ENCODE data around the gene LHPP.

The LHPP gene

GRCh38 chr10:124625831-124626238, 164.2 kb downstream of the LHPP start:
- DNase-seq (ENCODE audit: low spot score), result no peak

GRCh38 chr10:124626759-124627380, 165.2 kb downstream of the LHPP start:
- no peak for DNase-seq (ENCODE audit: low spot score)

DNA sequence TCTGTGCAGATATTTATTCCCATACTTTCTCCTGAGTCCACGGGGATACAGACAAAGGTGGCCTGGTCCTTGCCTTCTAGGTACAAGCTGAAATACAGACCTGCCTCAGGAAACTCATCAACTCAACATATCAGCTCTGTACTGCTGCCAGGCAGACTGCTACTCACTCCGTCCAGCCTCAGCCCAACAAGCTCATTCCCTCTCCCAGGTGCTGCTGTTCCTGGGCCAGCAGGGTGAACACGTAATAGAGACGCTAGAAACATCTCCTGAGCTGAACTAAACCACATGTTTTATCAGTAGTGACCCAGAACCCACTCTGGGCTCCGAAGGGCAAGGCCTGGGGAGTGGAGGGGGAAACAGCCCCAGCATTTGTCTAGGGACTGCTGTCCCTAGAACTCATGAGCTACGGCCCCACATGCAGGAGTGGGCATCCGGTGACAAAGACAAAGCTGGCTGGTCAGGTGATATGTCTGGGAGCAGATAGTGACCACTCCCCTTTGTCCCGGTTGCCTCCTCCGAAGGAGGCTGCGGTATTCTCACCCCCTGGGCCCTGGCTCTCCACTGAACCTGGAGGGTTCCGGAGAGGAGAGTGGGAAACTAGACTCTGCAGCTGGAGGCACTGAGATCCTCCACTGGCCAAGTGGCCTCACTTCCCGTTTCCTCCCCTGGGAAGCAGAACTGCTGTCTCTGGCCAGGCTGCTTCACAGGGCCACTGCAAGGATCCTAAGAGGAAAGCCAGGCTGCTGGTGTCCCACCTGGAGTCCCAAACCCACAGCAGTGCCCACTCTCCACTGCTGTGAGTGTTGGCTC, 166.4 kb downstream of the LHPP start:
- DNase-seq (ENCODE audit: low spot score), result no peak

DNA sequence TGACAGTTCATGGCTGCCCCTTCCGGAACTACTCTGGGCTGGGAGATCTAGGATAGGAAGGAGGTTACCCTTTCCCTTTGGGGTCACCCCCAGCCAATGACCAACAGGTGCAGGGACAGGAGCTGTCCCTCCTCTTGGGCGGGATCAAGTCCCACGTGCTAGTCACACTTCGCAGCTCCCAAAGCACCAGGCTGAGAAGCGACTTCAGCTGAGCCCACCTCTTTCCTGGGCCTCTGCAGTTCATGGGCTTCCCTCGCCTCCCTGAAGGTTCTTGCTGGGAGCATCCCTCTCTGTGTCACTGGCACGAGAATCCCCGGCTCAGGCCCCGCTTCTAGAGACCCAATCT, 167.0 kb downstream of the LHPP start:
- no peak for DNase-seq (ENCODE audit: low spot score)

DNA sequence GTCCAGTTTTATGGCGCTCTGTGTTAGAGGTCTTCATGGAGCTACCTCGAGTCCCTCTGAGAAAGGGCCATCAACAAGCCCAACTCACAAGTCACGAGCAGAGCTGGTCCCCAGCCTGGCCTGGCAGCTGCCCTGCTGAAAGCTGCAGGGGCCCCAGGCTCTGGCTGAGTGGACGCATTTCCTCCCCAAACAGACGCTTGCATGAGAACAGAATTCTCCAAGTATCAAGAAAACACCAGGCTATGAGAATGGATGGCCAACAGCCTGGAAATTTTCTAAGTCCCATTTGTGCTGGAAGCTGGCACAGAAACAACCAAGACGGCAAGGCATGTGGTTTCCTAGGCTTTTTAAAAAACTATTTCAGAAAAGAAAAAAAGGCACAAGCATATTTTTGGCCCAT, 167.8 kb downstream of the LHPP start:
- peak; percentile 86 for DNase-seq (ENCODE audit: low spot score)

GRCh38 chr10:124629842-124630241, 168.2 kb downstream of the LHPP start:
- no peak for DNase-seq (ENCODE audit: low spot score)

GRCh38 chr10:124630551-124630950, 168.9 kb downstream of the LHPP start:
- DNase-seq (ENCODE audit: low spot score), result no peak

- DNase-seq (ENCODE audit: low spot score), result no peak
Measured at GRCh38 chr10:124632064-124632531, 170.5 kb downstream of the LHPP start.

GRCh38 chr10:124632566-124632965, 170.9 kb downstream of the LHPP start:
- DNase-seq (ENCODE audit: low spot score), result no peak

DNA sequence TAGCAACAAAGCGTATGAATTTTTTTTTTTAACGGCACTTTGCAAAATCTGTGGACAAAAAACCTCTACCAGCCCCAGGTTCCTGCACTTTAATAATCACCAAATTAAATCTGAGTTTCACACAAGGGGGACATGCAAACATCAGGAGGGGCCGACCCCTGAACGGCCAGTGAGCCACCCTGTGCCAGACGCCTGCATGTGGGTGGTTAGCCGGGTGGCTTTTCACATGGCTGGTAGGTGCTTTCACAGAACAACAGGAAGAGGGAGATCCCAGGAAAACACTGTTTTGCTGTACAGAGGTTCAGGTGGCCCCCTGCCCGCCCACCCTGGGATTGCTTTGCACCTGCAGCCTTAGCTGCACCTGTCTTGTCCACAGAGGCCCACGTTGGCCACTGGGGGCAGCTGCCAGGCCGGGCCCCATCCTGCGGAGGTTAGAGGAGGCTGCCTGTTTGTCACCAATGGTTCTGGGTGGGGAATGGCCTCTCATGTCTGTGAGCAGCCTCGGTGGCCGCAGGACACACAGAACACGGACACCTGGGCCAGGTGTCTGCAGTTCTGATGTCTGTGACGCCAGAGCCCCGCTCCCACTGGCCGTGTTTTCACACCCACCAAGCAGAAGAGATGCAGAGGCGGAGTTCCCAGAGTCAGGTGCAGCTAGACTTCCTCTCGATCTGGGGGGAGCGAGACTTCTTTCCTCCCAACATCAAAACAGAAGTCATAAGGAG, 174.8 kb downstream of the LHPP start:
- DNase-seq (ENCODE audit: low spot score), result no peak

GRCh38 chr10:124637091-124637700, 175.6 kb downstream of the LHPP start:
- DNase-seq (ENCODE audit: low spot score), result no peak

DNA sequence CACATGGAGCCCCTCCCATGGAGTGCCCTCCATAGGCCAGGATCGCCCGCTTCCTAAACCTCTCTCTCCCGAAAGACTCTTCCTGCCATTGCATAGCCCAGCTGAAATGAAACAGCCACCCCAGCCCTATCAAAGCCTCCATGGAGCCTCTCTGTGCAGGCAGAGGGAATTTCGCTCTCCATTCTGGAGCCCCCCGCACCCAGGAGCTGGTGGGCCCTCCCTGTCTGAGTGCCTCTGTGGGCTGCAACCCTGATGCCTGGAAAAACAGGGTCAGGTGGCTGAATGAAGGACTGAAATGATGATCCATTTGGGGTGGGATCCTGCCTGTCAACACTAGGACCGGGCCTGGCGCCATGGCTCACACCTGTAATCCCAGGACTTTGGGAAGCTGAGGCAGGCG, 176.1 kb downstream of the LHPP start:
- no peak for DNase-seq (ENCODE audit: low spot score)

DNA sequence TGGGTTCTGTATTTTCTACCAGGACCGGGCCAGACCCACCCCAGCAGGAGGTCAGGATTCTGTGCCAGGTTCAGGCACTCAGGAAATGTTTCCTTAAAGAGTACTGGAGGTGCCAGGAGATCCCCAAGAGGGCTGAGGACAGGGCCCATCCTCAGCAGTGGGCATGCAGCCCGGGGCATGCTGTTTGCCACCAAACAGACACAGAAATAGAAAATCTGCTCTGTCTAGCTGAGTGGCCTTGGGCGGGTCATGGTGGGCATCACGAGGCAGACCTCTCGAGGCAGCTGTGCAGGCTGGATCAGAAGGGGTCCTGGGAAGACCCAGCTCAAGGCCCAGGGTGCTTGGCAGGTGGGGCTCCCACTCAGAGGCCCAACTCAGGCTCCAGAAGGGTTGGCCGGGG, 177.6 kb downstream of the LHPP start:
- DNase-seq (ENCODE audit: low spot score), result no peak

GRCh38 chr10:124639646-124640045, 178.0 kb downstream of the LHPP start:
- no peak for DNase-seq (ENCODE audit: low spot score)

GRCh38 chr10:124640056-124640455, 178.4 kb downstream of the LHPP start:
- no peak for DNase-seq (ENCODE audit: low spot score)

- DNase-seq (ENCODE audit: low spot score), result no peak
Measured at GRCh38 chr10:124640538-124641231, 179.1 kb downstream of the LHPP start.

GRCh38 chr10:124641282-124642087, 179.9 kb downstream of the LHPP start:
- DNase-seq (ENCODE audit: low spot score), result no peak

- no peak for DNase-seq (ENCODE audit: low spot score)
Measured at GRCh38 chr10:124642088-124642710, 180.6 kb downstream of the LHPP start.

- DNase-seq (ENCODE audit: low spot score), result no peak
Measured at GRCh38 chr10:124643330-124644009, 181.8 kb downstream of the LHPP start.

GRCh38 chr10:124644236-124644635, 182.6 kb downstream of the LHPP start:
- DNase-seq (ENCODE audit: low spot score), result no peak
